GM18502 (cell line): ENCODE measurements around the gene ZNRF2.
"Not testable (repeated sequence)": the region's sequence is repeated elsewhere in the genome, so short reads cannot be mapped to it uniquely, and the experiment has no call there.

Experiments used
- ATAC-seq: cut with Tn5 transposase; IDR thresholded peaks from one replicate; pipeline ENCODE4 v1.9.1; 2021; ENCODE audit warnings: mild to moderate bottlenecking; ENCODE audit not compliant: unreplicated experiment, poor library complexity

ZNRF2 gene

GRCh38 chr7:30285536-30286284 lies 1.3 kb downstream of the ZNRF2 start:
- peak; percentile 7 for ATAC-seq

GRCh38 chr7:30286749-30287148 lies 2.4 kb downstream of the ZNRF2 start:
- no peak for ATAC-seq

GRCh38 chr7:30287625-30288024 lies 3.2 kb downstream of the ZNRF2 start:
- ATAC-seq: not testable (repeated sequence)

GRCh38 chr7:30289634-30290033 lies 5.2 kb downstream of the ZNRF2 start:
- not testable (repeated sequence) for ATAC-seq

GRCh38 chr7:30290317-30290716 lies 5.9 kb downstream of the ZNRF2 start:
- not testable (repeated sequence) for ATAC-seq

GRCh38 chr7:30292416-30293038 lies 8.1 kb downstream of the ZNRF2 start:
- ATAC-seq: not testable (repeated sequence)

GRCh38 chr7:30296304-30296703 lies 11.9 kb downstream of the ZNRF2 start:
- not testable (repeated sequence) for ATAC-seq

GRCh38 chr7:30297499-30297898 lies 13.1 kb downstream of the ZNRF2 start:
- ATAC-seq: not testable (repeated sequence)

GRCh38 chr7:30298409-30298808 lies 14.0 kb downstream of the ZNRF2 start:
- ATAC-seq: not testable (repeated sequence)

- no peak for ATAC-seq
Observed at GRCh38 chr7:30301751-30302150, 17.4 kb downstream of the ZNRF2 start.

- ATAC-seq: no peak
Observed at GRCh38 chr7:30302656-30303311, 18.4 kb downstream of the ZNRF2 start.

GRCh38 chr7:30303312-30304039 lies 19.1 kb downstream of the ZNRF2 start:
- peak; percentile 74 for ATAC-seq

GRCh38 chr7:30304177-30304884 lies 19.9 kb downstream of the ZNRF2 start:
- ATAC-seq: no peak

- no peak for ATAC-seq
Observed at GRCh38 chr7:30306976-30307375, 22.6 kb downstream of the ZNRF2 start.

GRCh38 chr7:30308389-30308788 lies 24.0 kb downstream of the ZNRF2 start:
- ATAC-seq: no peak

- ATAC-seq: no peak
Observed at GRCh38 chr7:30309302-30309701, 24.9 kb downstream of the ZNRF2 start.

- no peak for ATAC-seq
Observed at GRCh38 chr7:30309842-30310435, 25.5 kb downstream of the ZNRF2 start.

- no peak for ATAC-seq
Observed at GRCh38 chr7:30310674-30311362, 26.4 kb downstream of the ZNRF2 start.

- no peak for ATAC-seq
Observed at GRCh38 chr7:30312178-30312577, 27.8 kb downstream of the ZNRF2 start.
